ENCODE measurements around the gene ASAP3.
A peak's percentile ranks its signal among the peaks of the same experiment; 100 is the strongest.

DNA sequence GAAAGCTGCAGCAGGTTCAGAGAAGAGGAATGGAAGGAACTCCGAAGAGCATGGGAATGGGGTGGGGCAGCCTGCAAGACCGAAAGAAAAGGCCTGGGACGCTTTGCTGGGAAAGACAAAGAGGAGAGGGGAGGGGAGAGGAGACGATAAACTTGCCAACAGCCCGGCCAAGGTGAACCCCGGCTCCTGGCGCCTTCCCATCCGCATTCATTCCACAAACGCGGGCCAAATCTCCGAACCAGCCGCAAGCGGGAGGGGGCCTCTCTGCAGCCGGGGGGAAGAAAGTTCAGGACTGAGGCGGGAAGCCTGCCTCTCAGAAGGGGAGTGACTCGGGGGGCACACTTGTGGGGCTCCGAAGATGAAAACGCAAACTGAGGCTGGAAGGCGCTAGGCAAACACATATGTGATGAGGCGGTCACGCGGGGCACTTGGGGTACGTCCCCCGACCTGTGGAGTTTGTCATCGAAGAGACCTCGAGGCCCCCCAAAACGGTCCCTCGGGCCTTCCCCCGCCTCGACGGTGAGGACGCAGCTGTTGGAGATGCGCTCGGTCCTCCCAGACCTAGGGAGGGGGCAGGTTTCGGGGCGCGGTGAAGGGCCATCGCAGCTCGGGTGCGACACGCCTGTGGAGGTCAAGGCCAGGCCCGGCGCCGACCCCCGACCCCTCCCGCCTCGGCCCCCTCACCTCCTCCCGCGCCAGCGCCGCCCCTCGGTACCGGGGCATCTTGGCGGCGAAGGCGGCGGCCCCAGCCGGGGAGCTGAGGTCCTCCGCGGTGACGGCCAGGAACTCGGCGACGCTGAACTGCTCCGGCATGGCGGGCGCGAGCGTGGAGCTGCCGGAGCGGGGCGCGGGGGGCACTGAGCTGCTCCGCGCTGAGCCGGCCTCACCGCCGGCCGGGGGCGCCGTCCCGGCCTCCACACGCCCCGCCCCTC is at the start of gene ASAP3:
- TF ChIP-seq, protein P1, sequence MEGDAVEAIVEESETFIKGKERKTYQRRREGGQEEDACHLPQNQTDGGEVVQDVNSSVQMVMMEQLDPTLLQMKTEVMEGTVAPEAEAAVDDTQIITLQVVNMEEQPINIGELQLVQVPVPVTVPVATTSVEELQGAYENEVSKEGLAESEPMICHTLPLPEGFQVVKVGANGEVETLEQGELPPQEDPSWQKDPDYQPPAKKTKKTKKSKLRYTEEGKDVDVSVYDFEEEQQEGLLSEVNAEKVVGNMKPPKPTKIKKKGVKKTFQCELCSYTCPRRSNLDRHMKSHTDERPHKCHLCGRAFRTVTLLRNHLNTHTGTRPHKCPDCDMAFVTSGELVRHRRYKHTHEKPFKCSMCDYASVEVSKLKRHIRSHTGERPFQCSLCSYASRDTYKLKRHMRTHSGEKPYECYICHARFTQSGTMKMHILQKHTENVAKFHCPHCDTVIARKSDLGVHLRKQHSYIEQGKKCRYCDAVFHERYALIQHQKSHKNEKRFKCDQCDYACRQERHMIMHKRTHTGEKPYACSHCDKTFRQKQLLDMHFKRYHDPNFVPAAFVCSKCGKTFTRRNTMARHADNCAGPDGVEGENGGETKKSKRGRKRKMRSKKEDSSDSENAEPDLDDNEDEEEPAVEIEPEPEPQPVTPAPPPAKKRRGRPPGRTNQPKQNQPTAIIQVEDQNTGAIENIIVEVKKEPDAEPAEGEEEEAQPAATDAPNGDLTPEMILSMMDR (IDR thresholded peaks at IDR 0.05), result peak in 1 of 3 experiments; percentile 15
- TF ChIP-seq POLR2A (IDR thresholded peaks at IDR 0.05), result no peak
